GM12878 (cell line): ENCODE results near the gene PHKG2. TPM values are rescaled to one million over a fixed set of nuclear protein-coding genes. Genes with fewer than 3 reads are reported as not detected.
A peak's percentile ranks its signal among the peaks of the same experiment; 100 is the strongest.

Experiments
- ATF3 ChIP-seq: IDR thresholded peaks from 2 replicates; pipeline ENCODE4 v1.6.1; 2011; ENCODE audit warnings: low read depth, mild to moderate bottlenecking, low read length, moderate library complexity, borderline replicate concordance; ENCODE audit errors: extremely low read depth
- BCL3 ChIP-seq: IDR thresholded peaks from 2 replicates; pipeline ENCODE4 v1.6.1; 2011; ENCODE audit warnings: borderline replicate concordance, low read depth, mild to moderate bottlenecking, moderate library complexity, low read length; ENCODE audit not compliant: insufficient read depth, poor library complexity, severe bottlenecking
- FOS ChIP-seq: IDR thresholded peaks from 3 replicates; pipeline ENCODE4 v1.6.1; 2011; ENCODE audit warnings: borderline replicate concordance; ENCODE audit not compliant: insufficient read length; ENCODE audit errors: extremely low read depth
- HCFC1 ChIP-seq: fragments of 150-350 bp; IDR thresholded peaks from 2 replicates; pipeline ENCODE4 v1.6.1; 2014; ENCODE audit warnings: low read length
- JUND ChIP-seq: IDR thresholded peaks from 2 replicates; pipeline ENCODE4 v1.6.1; 2012; ENCODE audit warnings: low read depth, mild to moderate bottlenecking, low read length, improper control_type of control experiment, moderate library complexity
- MTA3 ChIP-seq: IDR thresholded peaks from 2 replicates; pipeline ENCODE4 v1.6.1; 2012; ENCODE audit warnings: low read length, inconsistent platforms, borderline replicate concordance
- MXI1 ChIP-seq: fragments of 150-350 bp; IDR thresholded peaks from 2 replicates; pipeline ENCODE4 v1.6.1; 2011; ENCODE audit warnings: low read depth, mild to moderate bottlenecking, inconsistent platforms, low read length, improper control_type of control experiment
- MYC ChIP-seq: IDR thresholded peaks from 2 replicates; pipeline ENCODE4 v1.6.1; 2011; ENCODE audit warnings: mild to moderate bottlenecking, low read length, moderate library complexity, inconsistent platforms; ENCODE audit not compliant: insufficient read depth, insufficient replicate concordance, insufficient read length, severe bottlenecking
- NR2C2 ChIP-seq: IDR thresholded peaks from 2 replicates; pipeline ENCODE4 v1.6.1; 2011; ENCODE audit warnings: borderline replicate concordance, low read depth; ENCODE audit not compliant: control insufficient read depth, insufficient read length
- NR2F1 ChIP-seq: fragments of 450-650 bp; conservative IDR thresholded peaks from 2 replicates; pipeline ENCODE4 v1.6.1; 2017; ENCODE audit warnings: mild to moderate bottlenecking
- RFX5 ChIP-seq: IDR thresholded peaks from 2 replicates; pipeline ENCODE4 v1.6.1; 2011; ENCODE audit warnings: low read depth, low read length, improper control_type of control experiment
- TAF1 ChIP-seq: IDR thresholded peaks from 2 replicates; pipeline ENCODE4 v1.6.1; 2011; ENCODE audit warnings: mild to moderate bottlenecking, low read depth, low read length, borderline replicate concordance
- WRNIP1 ChIP-seq: IDR thresholded peaks from 2 replicates; pipeline ENCODE4 v1.6.1; 2011; ENCODE audit warnings: low read depth, low read length, improper control_type of control experiment, borderline replicate concordance
- polyA plus RNA-seq, 11 experiments: library from polyadenylated mRNA; depleted of rRNA in 4 of 11; unstranded in 6 of 11; stranded (reverse) in 5 of 11; fragments of >200 nt; fragmentation: Nextera tagmentation in 4 of 11; fragmentation: Illumina TruSeq in 1 of 11; extraction: Ambion mirVana in 4 of 11; extraction: Trizol in 1 of 11; gene quantifications; 1 replicate in 1 of 11; 2 replicates in 10 of 11; pipeline versions ENCODE4 v1.2.1 to v1.2.3, GENCODE V29; 2011 to 2016; ENCODE audit warnings: inconsistent platforms in 2 of 11, missing spikeins in 2 of 11, low read depth in 1 of 11
- total RNA-seq, 4 experiments: library from RNA; depleted of rRNA in 3 of 4; stranded (reverse); fragments of >200 nt in 3 of 4; fragmentation: Illumina TruSeq in 1 of 4; extraction: Trizol in 1 of 4; gene quantifications; 2 replicates each; pipeline versions ENCODE4 v1.2.1 to v1.2.3, GENCODE V29; 2013 to 2021

Gene PHKG2
- total and polyA plus RNA-seq, 10 of the 15 experiments (the other 5 are each of a cell fraction or from before 2014, with no cell fraction given) = 5.2 to 50.1 (median 37.2) TPM

GRCh38 chr16:30747799-30748633 lies at the start of gene PHKG2 (continued):
- TF ChIP-seq JUND = no peak
- no peak; the same call in 1 of the 2 replicates for TF ChIP-seq MTA3
- 0 out of 2 replicates have a peak, but pooled peaks have one; percentile 33 for TF ChIP-seq WRNIP1
- TF ChIP-seq MXI1 = peak; percentile 53
- peak; percentile 75; the same call in 1 of the 2 replicates for TF ChIP-seq ATF3
- peak; percentile 97 for TF ChIP-seq TAF1
- TF ChIP-seq BCL3 = peak; percentile 12
- no peak for TF ChIP-seq NR2C2
- TF ChIP-seq HCFC1 = peak; percentile 43
- 0 out of 2 replicates have a peak, but pooled peaks have one; percentile 40 for TF ChIP-seq NR2F1
- TF ChIP-seq MYC = peak; percentile 37
- TF ChIP-seq FOS = peak; percentile 14
- TF ChIP-seq RFX5 = peak; percentile 77
- TF ChIP-seq, all 136 proteins: peak for 56
